Endothelial cell of umbilical vein (primary cell): ENCODE data around the gene TTC33. TPM values are rescaled to one million over a fixed set of nuclear protein-coding genes. Genes with fewer than 3 reads are reported as not detected.

Experiments used
- BruUV-seq: library from RNA; stranded (reverse); fragments of 400-500 nt; replicated peaks from 2 replicates; lab custom pipeline; 2021; lab: Mats Ljungman, UMichigan
- CTCF ChIA-PET: fragments of 300-600, 350-600 bp; sonication (Branson Sonifier 250); formaldehyde crosslinking; loops from one replicate; lab custom pipeline; 2021; ENCODE audit warnings: antibody characterized with exemption, inconsistent platforms; lab: Charles Lee
- POLR2A ChIA-PET: fragments of 300-600, 350-600 bp; sonication (Branson Sonifier 250); formaldehyde crosslinking; loops from one replicate; lab custom pipeline; 2021; ENCODE audit warnings: antibody characterized with exemption, inconsistent platforms; lab: Charles Lee
- DNase-seq: peaks from one replicate; pipeline ENCODE4 v3.0.0-alpha.2; 2011; ENCODE audit warnings: low read depth, low spot score
- FAIRE-seq: peaks from 2 replicates; lab custom pipeline; 2011; peaks lifted over from hg19 to GRCh38; lab: Jason Lieb, UNC
- H2AFZ ChIP-seq: 2 replicates; pipeline ENCODE4 v1.6.0; 2012; ENCODE audit warnings: low read depth, low read length, control low read depth, inconsistent platforms
- H3K27ac ChIP-seq: 2 replicates; pipeline ENCODE4 v1.5.1; 2011; ENCODE audit warnings: low read depth, mild to moderate bottlenecking, control low read depth, low read length, moderate library complexity; ENCODE audit not compliant: insufficient read depth
- H3K27me3 ChIP-seq, 2 experiments: 2 replicates each; pipeline versions ENCODE4 v1.6.0 to v1.6.1; 2011; ENCODE audit warnings: low read length in 2 of 2, mixed read lengths in 1 of 2; ENCODE audit not compliant: control insufficient read depth in 2 of 2, insufficient read depth in 2 of 2
- H3K36me3 ChIP-seq, 2 experiments: 2 replicates in 1 of 2; 3 replicates in 1 of 2; pipeline ENCODE4 v1.5.1; 2011; ENCODE audit warnings: low read length in 2 of 2, mild to moderate bottlenecking in 1 of 2, moderate library complexity in 1 of 2; ENCODE audit not compliant: control insufficient read depth in 2 of 2, insufficient read depth in 2 of 2; ENCODE audit errors: extremely low read depth in 1 of 2
- H3K4me1 ChIP-seq: 3 replicates; pipeline ENCODE4 v1.5.1; 2011; ENCODE audit warnings: mild to moderate bottlenecking, low read length; ENCODE audit not compliant: control insufficient read depth, insufficient read depth; ENCODE audit errors: extremely low read depth
- H3K4me2 ChIP-seq: 2 replicates; pipeline ENCODE4 v1.6.1; 2011; ENCODE audit warnings: low read length, control low read depth, mixed read lengths; ENCODE audit not compliant: insufficient read depth
- H3K4me3 ChIP-seq, 3 experiments: fragments of 200-600 bp in 1 of 3; sonication (generic), shearing (Covaris generic) in 1 of 3; replicated peaks in 1 of 3; 2 replicates each; pipeline ENCODE4 v1.5.1; 2011 to 2016; ENCODE audit warnings: control low read depth in 3 of 3, low read length in 3 of 3, mild to moderate bottlenecking in 2 of 3, inconsistent platforms in 1 of 3, low read depth in 1 of 3, moderate library complexity in 1 of 3; ENCODE audit not compliant: insufficient read depth in 1 of 3
- H3K79me2 ChIP-seq: 2 replicates; pipeline ENCODE4 v1.6.0; 2012; ENCODE audit warnings: low read length, inconsistent platforms; ENCODE audit not compliant: control insufficient read depth, insufficient read depth
- H3K9ac ChIP-seq: replicated peaks from 2 replicates; pipeline ENCODE3; 2011; ENCODE audit warnings: low read length, control low read depth; ENCODE audit not compliant: insufficient read depth; ENCODE audit errors: extremely low read depth
- H3K9me1 ChIP-seq: replicated peaks from 3 replicates; pipeline ENCODE4 v1.6.0; 2011; ENCODE audit warnings: mild to moderate bottlenecking, low read length; ENCODE audit not compliant: control insufficient read depth, insufficient read depth; ENCODE audit errors: extremely low read depth
- H3K9me3 ChIP-seq: replicated peaks from 2 replicates; pipeline ENCODE4 v1.5.1; 2012; ENCODE audit warnings: low read length, inconsistent platforms; ENCODE audit not compliant: control insufficient read depth, insufficient read depth
- H4K20me1 ChIP-seq: replicated peaks from 2 replicates; pipeline ENCODE3; 2011; ENCODE audit warnings: mild to moderate bottlenecking, low read length; ENCODE audit not compliant: control insufficient read depth, insufficient read depth; ENCODE audit errors: extremely low read depth
- CTCF ChIP-seq, 2 donors: IDR thresholded peaks; 1 replicate in 1 of 2; 2 replicates in 1 of 2; pipeline ENCODE4 v1.5.1; 2011; ENCODE audit warnings: low read length in 2 of 2, mild to moderate bottlenecking in 2 of 2, moderate library complexity in 2 of 2, control low read depth in 1 of 2, inconsistent platforms in 1 of 2, low read depth in 1 of 2; ENCODE audit not compliant: insufficient read depth in 1 of 2; ENCODE audit errors: extremely low read depth in 1 of 2
- FOS ChIP-seq: IDR thresholded peaks from 2 replicates; pipeline ENCODE4 v1.6.1; 2011; ENCODE audit warnings: mild to moderate bottlenecking, low read length, moderate library complexity, borderline replicate concordance; ENCODE audit not compliant: insufficient read depth
- JUN ChIP-seq: IDR thresholded peaks from 2 replicates; pipeline ENCODE4 v1.6.1; 2011; ENCODE audit warnings: borderline replicate concordance, low read depth; ENCODE audit not compliant: insufficient read length, insufficient read depth
- MYC ChIP-seq: IDR thresholded peaks from one replicate; pipeline ENCODE4 v1.6.1; 2011; ENCODE audit warnings: mild to moderate bottlenecking, low read depth, low read length
- dilution Hi-C: fragments of 300-500 bp; cut with MboI; formaldehyde crosslinking; loops from one replicate; pipeline ENCODE4 v1.15.0; 2019; ENCODE audit warnings: low sequenced_read_pairs; ENCODE audit not compliant: extremely low pct_ligation_motif_present
- intact Hi-C: fragments of 100-400 bp; cut with micrococcal nuclease; formaldehyde crosslinking; loops from one replicate; pipeline ENCODE4 v1.10.0; 2022
- polyA plus RNA-seq, 4 experiments: library from polyadenylated mRNA; depleted of rRNA in 3 of 4; stranded (reverse) in 3 of 4; unstranded in 1 of 4; fragments of >200 nt; gene quantifications; 2 replicates each; pipeline versions ENCODE4 v1.2.1 to v1.2.3, GENCODE V29; 2011 to 2012; ENCODE audit warnings: missing spikeins in 1 of 4
- total RNA-seq: library from RNA; stranded (reverse); gene quantifications from 2 replicates; pipeline ENCODE4 v1.2.3, GENCODE V29; 2021

TTC33 gene
- total and polyA plus RNA-seq, 2 donors (not counting 3 experiments of a cell fraction or from before 2014, with no cell fraction given), result 2.2 to 11.7 TPM

- DNase-seq (no peak), FAIRE-seq (no peak)
- ChIA-PET CTCF (no interaction called here), POLR2A (no interaction called here)
- Histone ChIP-seq H3K4me1 (no peaks in the 10 kb centered on the region), H3K9me3 (no peaks in the 10 kb centered on the region), H4K20me1 (no peaks in the 10 kb centered on the region), H3K9ac (no peak overlapping the region), H3K4me2 (no peak overlapping the region), H3K36me3 (no peaks in the 10 kb centered on the region), H3K79me2 (no peaks in the 10 kb centered on the region), H3K9me1 (no peaks in the 10 kb centered on the region), H3K27me3 (no peaks in the 10 kb centered on the region), H2AFZ (no peak overlapping the region), H3K27ac (no peak overlapping the region), H3K4me3 (no peak overlapping the region)
- no peak for TF ChIP-seq FOS
- TF ChIP-seq MYC, result no peak
- no peak for TF ChIP-seq CTCF (IDR thresholded peaks at IDR 0.05; ENCODE audit: extremely low read depth in 1 of 2, insufficient read depth in 1 of 2, low read depth in 1 of 2, low read length in 2 of 2)
- no peak for TF ChIP-seq JUN
- intact Hi-C loops, result no loop called here
- no TSS peak for BruUV-seq
- dilution Hi-C loops, result no loop called here
These were observed 275.4 kb downstream of the TTC33 start for GRCh38 chr5:40480392-40480791.

- Histone ChIP-seq H3K79me2 (no peaks in the 10 kb centered on the region), H3K4me3 (no peak overlapping the region), H3K9me3 (no peaks in the 10 kb centered on the region), H3K27ac (no peak overlapping the region), H3K27me3 (no peaks in the 10 kb centered on the region), H3K9ac (no peak overlapping the region), H4K20me1 (no peaks in the 10 kb centered on the region), H3K4me1 (no peaks in the 10 kb centered on the region), H3K4me2 (no peak overlapping the region), H2AFZ (no peak overlapping the region), H3K9me1 (no peaks in the 10 kb centered on the region), H3K36me3 (no peaks in the 10 kb centered on the region)
- dilution Hi-C loops (no loop called here), intact Hi-C loops (no loop called here)
- CTCF ChIA-PET, result no interaction called here
- POLR2A ChIA-PET, result no interaction called here
- no TSS peak for BruUV-seq
- FAIRE-seq (no peak), DNase-seq (no peak)
- TF ChIP-seq JUN (no peak), CTCF (IDR thresholded peaks at IDR 0.05; ENCODE audit: extremely low read depth in 1 of 2, insufficient read depth in 1 of 2, low read depth in 1 of 2, low read length in 2 of 2) (no peak)
These were observed 275.8 kb downstream of the TTC33 start for GRCh38 chr5:40479939-40480338.
